Activated T-cell treated with anti-CD3 and anti-CD28 coated beads for 1 hour (primary cell): ENCODE data around the gene PCOLCE2.
A peak's percentile ranks its signal among the peaks of the same experiment; 100 is the strongest.

Source experiments
- DNase-seq: peaks from one replicate; pipeline ENCODE4 v3.0.0-alpha.2; 2020; ENCODE audit warnings: low read depth

Gene PCOLCE2

DNA sequence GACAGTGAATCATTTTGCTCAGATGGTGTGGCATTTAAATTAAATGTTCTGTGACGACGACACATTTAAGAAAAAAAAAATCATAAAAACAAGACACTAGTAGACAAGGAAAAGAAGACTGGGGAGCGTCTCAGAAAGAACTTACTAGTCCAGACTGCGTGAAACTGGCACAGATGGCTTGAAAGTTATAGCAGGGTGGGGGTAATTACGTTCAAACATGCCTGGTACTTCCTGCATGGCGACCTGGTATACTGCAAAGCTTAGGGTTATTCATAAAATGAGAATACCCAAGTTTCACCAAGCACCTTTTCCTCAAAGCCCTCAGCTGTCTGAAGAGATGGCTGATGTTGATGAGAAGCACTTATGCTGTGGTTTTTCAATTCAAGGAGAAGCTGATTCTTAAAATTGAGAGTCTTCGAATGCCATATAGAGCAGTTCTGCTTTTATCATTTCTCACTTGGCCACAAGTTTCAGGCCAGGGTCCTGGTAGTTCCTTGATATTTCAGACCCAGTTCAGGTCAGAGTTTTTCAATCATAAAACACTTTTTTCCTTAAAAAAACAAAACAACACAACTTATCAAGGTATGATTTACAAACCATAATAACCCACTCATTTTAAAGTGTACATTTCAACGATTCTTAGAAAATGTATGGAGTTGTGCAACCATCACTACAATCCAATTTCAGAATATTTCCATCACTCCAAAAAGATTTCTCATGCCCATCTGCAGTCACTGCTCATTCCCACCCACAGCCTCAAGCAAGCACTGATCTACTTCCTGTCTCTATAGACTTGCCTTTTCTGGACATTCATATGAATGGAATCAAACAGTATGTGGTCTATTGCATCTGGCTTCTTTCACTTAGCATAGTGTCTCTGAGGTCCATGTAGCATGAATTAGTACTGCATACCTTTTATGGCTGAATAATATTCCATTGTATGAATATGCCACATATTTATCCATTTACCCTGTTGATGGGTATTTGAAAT, 24.7 kb downstream of the PCOLCE2 start:
- DNase-seq, result no peak

DNA sequence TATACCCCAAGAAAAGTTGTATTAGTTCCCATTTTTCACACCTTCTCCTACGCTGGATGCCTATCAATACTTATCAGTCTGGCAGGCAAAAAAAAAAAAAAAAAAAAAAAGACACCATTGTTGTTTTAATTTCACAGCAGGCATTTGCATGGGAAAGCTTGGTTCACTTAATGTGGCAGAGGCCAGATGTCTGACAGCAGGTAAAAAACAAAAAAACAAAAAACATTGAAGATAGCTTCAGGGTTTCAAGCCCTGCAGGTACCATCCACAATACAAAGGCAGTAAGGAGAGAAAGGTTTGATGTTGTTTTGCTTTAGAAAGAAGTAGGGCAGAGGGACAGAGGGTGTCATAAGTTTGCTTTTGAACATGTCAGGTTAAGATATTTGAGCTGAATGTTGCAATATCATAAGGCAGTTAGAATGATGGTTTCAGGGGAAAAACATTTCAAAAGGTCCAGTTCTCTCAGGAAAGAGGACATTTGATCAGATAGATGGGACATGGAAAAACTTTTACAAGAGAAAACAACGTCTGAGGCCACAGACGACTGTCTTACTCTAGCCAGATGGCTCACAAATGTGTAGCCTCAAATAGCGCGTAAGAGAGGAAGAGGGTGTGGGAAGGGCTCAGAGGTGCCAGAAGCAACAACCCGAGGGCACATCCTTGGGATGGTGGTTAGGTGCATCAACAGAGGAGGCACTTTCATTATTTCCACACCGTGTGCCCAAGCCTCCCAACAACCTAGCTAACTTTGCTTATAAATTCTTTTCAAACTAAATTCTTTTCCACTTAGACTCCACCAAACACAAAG, 25.7 kb downstream of the PCOLCE2 start:
- no peak for DNase-seq

GRCh38 chr3:142861926-142862325, 27.0 kb downstream of the PCOLCE2 start:
- DNase-seq, result no peak

GRCh38 chr3:142858043-142858442, 30.8 kb downstream of the PCOLCE2 start:
- DNase-seq, result no peak

GRCh38 chr3:142857056-142857455, 31.8 kb downstream of the PCOLCE2 start:
- no peak for DNase-seq

DNA sequence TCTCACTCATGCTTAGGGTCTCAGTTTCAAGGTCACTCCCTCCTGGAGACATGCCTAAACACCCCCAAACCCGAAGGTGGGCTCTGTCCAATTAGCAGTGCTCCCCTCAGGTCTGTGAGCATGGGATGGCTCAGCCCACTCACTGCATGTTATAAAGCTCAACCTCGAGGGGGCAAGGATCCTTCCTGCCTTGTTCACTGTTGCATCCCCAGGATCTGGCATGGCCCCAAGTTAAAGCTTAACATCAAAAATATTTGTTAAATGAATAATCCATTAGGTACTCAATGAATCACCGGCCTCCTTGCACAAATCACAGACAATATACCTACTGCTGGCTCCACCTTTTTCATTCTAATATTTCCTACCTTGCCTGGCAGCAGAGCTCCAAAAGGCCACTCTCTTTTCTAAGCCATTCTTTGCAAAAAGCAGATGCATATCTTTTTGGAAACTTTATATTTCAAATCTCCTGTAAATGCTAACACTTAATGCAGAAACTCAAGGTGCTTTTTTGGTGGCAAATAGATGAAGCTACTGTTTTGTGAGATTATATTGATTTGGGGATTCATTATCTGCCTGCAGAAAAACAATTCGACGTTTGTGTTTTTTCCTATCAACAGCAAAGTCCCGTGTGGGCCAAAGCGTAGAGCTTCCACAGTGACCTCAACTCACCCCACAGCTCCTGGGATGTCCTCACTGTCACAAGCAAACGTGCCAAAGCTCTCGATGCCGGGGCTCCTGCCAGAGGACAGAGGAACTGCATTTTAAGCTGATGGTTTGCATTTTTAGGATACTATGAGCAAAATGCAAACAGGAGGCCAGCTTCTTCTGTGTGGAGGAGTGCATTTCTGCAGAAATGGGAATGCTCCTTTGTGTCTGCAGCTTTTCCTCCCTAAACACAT, 35.4 kb downstream of the PCOLCE2 start:
- no peak for DNase-seq

- no peak for DNase-seq
These were observed 36.9 kb downstream of the PCOLCE2 start for GRCh38 chr3:142852009-142852408.

GRCh38 chr3:142850395-142851023, 38.4 kb downstream of the PCOLCE2 start:
- DNase-seq, result no peak

DNA sequence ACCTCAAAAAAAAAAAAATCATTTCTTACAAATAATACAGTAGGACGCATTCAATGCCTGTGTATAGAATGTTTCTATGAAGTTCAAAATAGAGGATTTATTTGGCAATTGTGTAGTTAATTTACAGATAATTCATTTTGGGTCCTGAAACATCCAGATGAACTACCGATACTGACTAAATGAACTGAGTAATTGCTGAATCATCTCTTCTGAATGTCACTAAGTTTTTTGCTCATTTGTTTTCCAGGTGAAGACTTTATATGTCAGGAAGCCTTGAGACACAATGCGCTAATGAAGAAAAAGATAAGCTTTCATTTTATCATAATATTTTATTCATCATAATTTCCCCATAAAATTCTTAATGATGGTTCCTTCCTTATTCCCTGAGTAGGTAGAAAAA, 39.7 kb downstream of the PCOLCE2 start:
- DNase-seq, result no peak

DNA sequence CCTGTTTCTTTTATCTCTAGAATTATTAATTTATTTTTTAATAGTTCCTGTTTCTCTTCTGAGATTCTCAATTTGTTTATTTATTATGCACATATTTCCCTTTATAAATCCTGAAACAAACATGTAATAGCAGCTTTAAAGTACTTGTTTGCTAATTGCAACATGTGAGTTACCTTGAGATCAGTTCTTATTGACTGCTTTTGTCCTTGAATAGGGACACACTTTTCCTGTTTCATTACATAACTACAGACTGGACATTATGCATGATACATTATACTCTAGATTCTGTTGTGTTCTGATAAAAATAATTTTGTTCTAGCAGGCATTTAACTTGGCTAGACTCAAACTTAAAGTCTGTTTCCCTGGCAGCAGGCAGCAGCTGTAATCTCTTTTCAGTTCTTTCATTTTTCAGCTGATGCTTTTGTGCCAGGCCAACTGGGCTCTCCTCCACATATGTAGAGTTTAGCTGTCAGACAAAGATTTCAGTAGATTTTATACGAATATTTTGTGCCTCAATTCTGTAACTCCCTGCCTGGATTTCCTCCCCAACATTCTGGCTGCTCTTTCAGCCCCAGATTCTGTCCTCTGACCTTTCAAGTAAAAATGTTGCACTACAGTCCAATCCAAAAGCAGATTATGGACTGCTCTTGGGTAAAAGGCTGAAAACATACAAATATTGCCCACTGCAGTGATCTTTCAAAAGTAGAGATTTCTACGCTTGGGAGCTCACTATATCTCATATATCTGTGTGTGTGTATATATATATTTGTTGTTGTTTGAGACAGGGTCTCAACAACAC, 41.9 kb downstream of the PCOLCE2 start:
- DNase-seq, result no peak

DNA sequence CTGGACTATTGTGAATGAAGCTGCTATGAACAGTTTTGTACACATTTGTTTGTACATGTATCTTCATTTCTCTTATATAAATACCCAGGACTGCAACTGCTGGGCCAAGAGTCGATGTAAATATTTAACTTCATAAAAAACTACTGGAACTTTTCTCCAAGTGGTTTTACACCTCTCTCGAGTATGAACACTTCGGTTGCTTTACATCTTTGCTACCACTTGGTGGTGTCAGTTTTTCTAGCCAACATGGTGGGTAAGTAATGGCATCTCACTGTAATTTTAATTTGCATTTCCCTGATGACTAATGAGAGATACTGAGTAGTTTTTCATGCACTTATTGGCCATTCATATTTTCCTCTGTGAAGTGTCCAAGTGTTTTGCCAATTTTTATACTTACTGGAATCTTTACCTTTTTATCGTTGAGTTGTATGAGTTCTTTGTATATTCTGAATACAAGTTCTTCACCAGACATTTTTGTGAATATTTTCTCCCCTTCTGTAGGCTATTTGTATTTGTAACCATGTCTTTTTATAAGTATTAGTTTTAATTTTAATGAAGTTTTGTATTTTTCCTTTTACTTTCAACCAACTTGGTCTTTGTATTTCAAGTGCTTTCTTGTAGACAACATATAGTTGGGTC, 44.4 kb downstream of the PCOLCE2 start:
- DNase-seq, result no peak

- no peak for DNase-seq
These were observed 49.1 kb downstream of the PCOLCE2 start for GRCh38 chr3:142839831-142840230.

DNA sequence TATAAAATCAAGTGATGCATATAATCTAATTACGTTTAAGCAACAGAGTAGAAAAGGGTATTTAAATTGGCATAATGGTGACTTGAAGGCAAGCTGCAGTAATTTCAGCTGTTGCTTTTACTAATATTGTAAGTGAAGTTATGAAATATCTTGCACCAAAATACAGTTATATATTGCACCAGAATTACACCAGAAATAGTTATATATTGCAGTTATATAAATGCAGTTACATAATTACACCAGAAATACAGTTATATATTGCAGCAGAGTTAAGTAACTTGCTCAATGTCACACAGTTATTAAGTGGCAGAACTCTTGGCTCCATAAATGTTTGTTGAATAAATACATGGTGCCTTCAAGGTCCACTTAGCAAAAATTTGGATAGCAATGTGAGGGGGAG, 51.4 kb downstream of the PCOLCE2 start:
- no peak for DNase-seq

DNA sequence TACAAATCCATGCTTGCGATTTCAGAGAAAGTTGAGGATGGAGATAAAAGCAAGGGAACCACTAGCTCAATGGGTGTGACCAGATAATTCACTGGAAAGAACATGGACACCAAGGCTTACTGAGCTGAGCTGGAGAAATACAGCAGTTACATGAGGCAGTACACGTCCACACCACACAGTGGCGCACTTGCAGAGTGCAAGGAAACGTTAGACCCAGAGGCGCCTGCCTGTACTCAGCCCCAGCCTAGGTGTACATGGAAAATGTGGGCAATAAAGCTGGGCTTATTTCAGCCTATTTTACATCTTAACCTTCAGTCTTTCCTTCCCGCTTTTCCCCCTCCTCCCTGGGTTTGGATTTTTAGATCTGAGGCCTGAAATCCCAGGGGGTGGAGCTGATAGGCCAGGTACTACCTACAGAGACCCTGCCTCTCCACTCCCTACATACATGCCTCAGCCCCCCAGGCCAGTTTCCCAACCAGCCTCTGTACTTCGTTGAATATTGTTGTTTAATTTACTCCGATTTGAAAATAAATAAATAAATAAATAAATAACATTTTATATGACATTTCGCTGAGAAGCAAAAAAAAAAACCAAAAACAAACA, 60.1 kb downstream of the PCOLCE2 start:
- DNase-seq, result peak; percentile 32

GRCh38 chr3:142819179-142819578, 69.7 kb downstream of the PCOLCE2 start:
- no peak for DNase-seq

DNA sequence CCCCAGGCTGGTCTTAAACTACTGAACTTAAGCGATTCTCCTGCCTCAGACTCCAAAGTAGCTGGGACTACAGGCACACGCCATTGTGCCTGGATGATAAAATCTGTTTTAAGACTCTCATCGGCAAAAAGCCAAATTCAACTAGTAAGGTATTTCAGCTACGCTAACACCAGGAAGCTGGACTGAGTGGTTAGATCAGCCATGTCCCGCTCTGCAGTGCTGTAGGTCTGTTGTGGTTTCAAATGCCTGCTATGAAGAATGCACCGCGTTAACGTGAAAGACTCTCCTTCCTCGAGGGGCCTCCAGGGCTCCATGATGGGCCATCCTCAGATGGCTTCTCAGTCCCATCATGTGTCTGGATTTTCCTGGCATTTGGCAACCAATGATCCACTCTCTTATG, 70.2 kb downstream of the PCOLCE2 start:
- DNase-seq, result no peak

DNA sequence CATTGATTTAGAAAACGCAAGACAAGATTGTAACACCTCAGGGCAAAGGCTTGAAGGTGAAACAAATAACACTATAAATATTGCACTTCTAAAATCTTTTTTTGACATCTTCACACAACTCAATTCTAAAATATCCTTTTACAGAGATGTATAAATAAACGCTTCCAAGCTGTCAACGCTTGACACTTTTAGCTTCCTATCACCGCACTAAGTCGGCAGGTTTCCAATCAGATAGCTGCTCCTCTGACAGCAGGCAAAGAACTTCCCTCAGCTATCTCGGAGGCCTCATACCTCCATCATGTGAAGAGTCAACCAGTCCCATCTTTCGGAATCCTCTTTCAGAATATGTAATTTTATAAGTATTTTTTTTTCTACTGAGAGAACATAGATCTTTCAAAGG, 71.0 kb downstream of the PCOLCE2 start:
- no peak for DNase-seq

DNA sequence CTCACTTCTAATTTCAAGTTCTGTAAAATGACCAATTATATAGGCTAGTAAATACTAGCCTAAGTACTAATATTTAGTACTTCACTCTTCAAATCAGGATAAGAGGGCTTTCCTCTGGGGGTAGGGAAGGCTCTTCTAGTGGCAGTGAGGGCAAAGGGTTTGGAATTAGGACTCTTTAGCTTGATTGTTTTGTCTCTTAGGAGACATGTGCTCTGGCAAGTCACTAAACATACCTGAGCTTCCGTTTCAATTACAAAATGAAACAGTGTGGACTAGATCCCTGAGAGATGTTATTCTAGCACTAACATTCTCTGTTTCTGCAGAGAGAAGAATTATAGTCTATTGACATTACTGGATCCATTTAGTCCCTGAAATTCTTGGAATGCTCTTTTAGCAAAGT, 71.5 kb downstream of the PCOLCE2 start:
- no peak for DNase-seq

- DNase-seq, result no peak
These were observed 73.1 kb downstream of the PCOLCE2 start for GRCh38 chr3:142815803-142816202.

DNA sequence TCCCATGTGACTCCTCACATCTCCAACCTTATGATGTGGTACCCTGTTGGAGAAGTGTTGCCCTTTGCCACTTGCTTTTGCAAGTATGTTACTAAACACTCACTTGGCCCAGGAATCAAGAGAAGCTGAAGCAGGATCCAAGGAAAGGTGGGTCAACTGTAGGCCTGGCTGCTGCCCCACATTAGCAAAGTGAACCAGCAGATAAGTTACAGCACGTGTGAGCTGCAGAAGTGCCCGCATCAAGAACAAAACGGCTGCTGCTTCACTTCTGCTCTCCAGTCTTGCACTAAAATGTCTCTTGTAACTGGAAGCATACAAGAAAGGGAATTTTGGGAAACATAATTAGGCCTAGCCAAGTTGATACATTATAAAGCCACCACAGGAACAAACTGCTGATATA, 79.6 kb downstream of the PCOLCE2 start:
- no peak for DNase-seq
